Germinal center (tissue), 1 donor: ENCODE results near the gene P4HTM.

Experiments used
- DNase-seq: peaks from one replicate; pipeline ENCODE4 v3.0.0; 2012; ENCODE audit warnings: mixed read lengths, low spot score

The P4HTM gene

GRCh38 chr3:49023775-49024174 is 33.7 kb downstream of the P4HTM start:
- no peak for DNase-seq

GRCh38 chr3:49024449-49024848 is 34.4 kb downstream of the P4HTM start:
- no peak for DNase-seq

- DNase-seq = no peak
Measured at GRCh38 chr3:49025005-49025792, 35.2 kb downstream of the P4HTM start.

GRCh38 chr3:49025793-49026520 is 35.9 kb downstream of the P4HTM start:
- no peak for DNase-seq

GRCh38 chr3:49026536-49026935 is 36.5 kb downstream of the P4HTM start:
- no peak for DNase-seq

GRCh38 chr3:49027634-49028033 is 37.6 kb downstream of the P4HTM start:
- DNase-seq = no peak

- no peak for DNase-seq
Measured at GRCh38 chr3:49028298-49028672, 38.2 kb downstream of the P4HTM start.

GRCh38 chr3:49028673-49029562 is 38.9 kb downstream of the P4HTM start, which contains the start of gene IMPDH2:
TSS of gene IMPDH2 (minus strand) at chr3:49029398. CDS start at chr3:49029350, 48 bp downstream.
- DNase-seq = peak; percentile 88

- no peak for DNase-seq
Measured at GRCh38 chr3:49029563-49029884, 39.5 kb downstream of the P4HTM start.

GRCh38 chr3:49030321-49030720 is 40.3 kb downstream of the P4HTM start:
- DNase-seq = no peak

- no peak for DNase-seq
Measured at GRCh38 chr3:49032646-49033304, 42.7 kb downstream of the P4HTM start.

GRCh38 chr3:49034650-49035049 is 44.6 kb downstream of the P4HTM start:
- no peak for DNase-seq

GRCh38 chr3:49035281-49035680 is 45.2 kb downstream of the P4HTM start:
- no peak for DNase-seq

GRCh38 chr3:49053543-49053942 is 63.5 kb downstream of the P4HTM start:
- no peak for DNase-seq

GRCh38 chr3:49054344-49054862 is 64.4 kb downstream of the P4HTM start:
- DNase-seq = no peak
